HEK293 (cell line): ENCODE measurements around the gene ZSCAN5B.

Experiments used
- CTCF ChIA-PET: fragments of 350-600 bp; formaldehyde crosslinking; extraction: SDS; loops from one replicate; lab custom pipeline; 2021; ENCODE audit warnings: antibody characterized with exemption; lab: Yijun Ruan, JAX
- POLR2A ChIA-PET: fragments of 300-600 bp; formaldehyde crosslinking; extraction: SDS; loops from one replicate; lab custom pipeline; 2020; ENCODE audit warnings: antibody characterized with exemption, inconsistent platforms; lab: Yijun Ruan, JAX
- H3K27ac ChIP-seq: fragments of 200-500 bp; sonication (Bioruptor generic); 2 replicates; pipeline ENCODE4 v1.5.1; 2014; ENCODE audit warnings: low read depth, low read length, control low read depth, inconsistent platforms; ENCODE audit errors: extremely low read depth
- H3K36me3 ChIP-seq, 2 experiments: fragments of 200-500 bp in 1 of 2; sonication (Bioruptor generic) in 1 of 2; 1 replicate in 1 of 2; 2 replicates in 1 of 2; pipeline ENCODE4 v1.5.1; 2014 to 2017; ENCODE audit warnings: inconsistent platforms in 2 of 2, low read length in 2 of 2; ENCODE audit not compliant: control insufficient read depth in 2 of 2, insufficient read depth in 1 of 2
- H3K4me1 ChIP-seq: fragments of 200-500 bp; sonication (Bioruptor generic); 2 replicates; pipeline ENCODE4 v1.5.1; 2014; ENCODE audit warnings: mild to moderate bottlenecking, low read length, inconsistent platforms; ENCODE audit not compliant: control insufficient read depth, insufficient read depth
- H3K4me3 ChIP-seq: 2 replicates; pipeline ENCODE4 v1.5.1; 2011; ENCODE audit warnings: low read depth, mild to moderate bottlenecking, control low read depth, low read length, moderate library complexity
- H3K9me3 ChIP-seq: fragments of 200-500 bp; sonication (Bioruptor generic); 2 replicates; pipeline ENCODE4 v1.5.1; 2014; ENCODE audit warnings: low read depth, low read length, inconsistent platforms; ENCODE audit not compliant: control insufficient read depth, insufficient read depth
- BCL11B ChIP-seq: fragments of 450-650 bp; formaldehyde crosslinking; IDR thresholded peaks from 2 replicates; pipeline ENCODE4 v1.5.1; 2016; ENCODE audit warnings: low read depth, missing biosample characterization, missing genetic modification characterization
- HOXA7 ChIP-seq: sonication (generic); formaldehyde crosslinking; IDR thresholded peaks from 2 replicates; pipeline ENCODE4 v1.8.1; 2022; ENCODE audit warnings: missing genetic modification reagents, borderline replicate concordance
- KLF16 ChIP-seq: fragments of 450-650 bp; formaldehyde crosslinking; IDR thresholded peaks from 2 replicates; pipeline ENCODE4 v1.5.1; 2017; ENCODE audit warnings: missing biosample characterization, missing genetic modification characterization
- SCRT2 ChIP-seq: fragments of 450-650 bp; formaldehyde crosslinking; IDR thresholded peaks from 2 replicates; pipeline ENCODE4 v1.5.1; 2016; ENCODE audit warnings: missing biosample characterization, missing genetic modification characterization
- SETDB1 ChIP-seq: IDR thresholded peaks from one replicate; pipeline ENCODE4 v1.6.1; 2017; ENCODE audit warnings: mild to moderate bottlenecking, low read length, moderate library complexity, mixed read lengths; ENCODE audit not compliant: insufficient read length
- ZBTB17 ChIP-seq: fragments of 450-650 bp; formaldehyde crosslinking; IDR thresholded peaks from 2 replicates; pipeline ENCODE4 v1.5.1; 2016; ENCODE audit warnings: missing biosample characterization, missing genetic modification characterization
- ZFP3 ChIP-seq: fragments of 450-650 bp; formaldehyde crosslinking; IDR thresholded peaks from 2 replicates; pipeline ENCODE4 v1.5.1; 2016; ENCODE audit warnings: low read depth, missing biosample characterization, missing genetic modification characterization
- ZNF132 ChIP-seq: fragments of 450-650 bp; formaldehyde crosslinking; IDR thresholded peaks from 2 replicates; pipeline ENCODE4 v1.5.1; 2017; ENCODE audit warnings: missing biosample characterization, missing genetic modification characterization, borderline replicate concordance
- ZNF138 ChIP-seq: fragments of 450-650 bp; formaldehyde crosslinking; IDR thresholded peaks from 2 replicates; pipeline ENCODE4 v1.5.1; 2016; ENCODE audit warnings: missing biosample characterization, missing genetic modification characterization, borderline replicate concordance
- ZNF184 ChIP-seq: fragments of 450-650 bp; IDR thresholded peaks from 2 replicates; pipeline ENCODE4 v1.5.1; 2018; ENCODE audit warnings: missing biosample characterization, mild to moderate bottlenecking, missing genetic modification characterization
- ZNF214 ChIP-seq: fragments of 450-650 bp; formaldehyde crosslinking; IDR thresholded peaks from 2 replicates; pipeline ENCODE4 v1.5.1; 2017; ENCODE audit warnings: missing biosample characterization, mild to moderate bottlenecking, missing genetic modification characterization, borderline replicate concordance
- ZNF221 ChIP-seq: fragments of 450-650 bp; formaldehyde crosslinking; IDR thresholded peaks from 2 replicates; pipeline ENCODE4 v1.5.1; 2017; ENCODE audit warnings: missing biosample characterization, missing genetic modification characterization, borderline replicate concordance
- ZNF366 ChIP-seq: fragments of 450-650 bp; formaldehyde crosslinking; conservative IDR thresholded peaks from 2 replicates; pipeline ENCODE4 v1.5.1; 2016; ENCODE audit warnings: missing biosample characterization, missing genetic modification characterization
- ZNF501 ChIP-seq: fragments of 450-650 bp; formaldehyde crosslinking; IDR thresholded peaks from 2 replicates; pipeline ENCODE4 v1.5.1; 2016; ENCODE audit warnings: missing biosample characterization, missing genetic modification characterization
- ZNF530 ChIP-seq: fragments of 450-650 bp; formaldehyde crosslinking; IDR thresholded peaks from 2 replicates; pipeline ENCODE4 v1.5.1; 2016; ENCODE audit warnings: low read depth, missing biosample characterization, missing genetic modification characterization
- ZNF626 ChIP-seq: fragments of 450-650 bp; sonication (Bioruptor Pico); formaldehyde crosslinking; IDR thresholded peaks from 2 replicates; pipeline ENCODE4 v1.5.1; 2018; ENCODE audit warnings: missing biosample characterization, missing genetic modification characterization, inconsistent platforms
- ZNF776 ChIP-seq: fragments of 450-650 bp; formaldehyde crosslinking; IDR thresholded peaks from 2 replicates; pipeline ENCODE4 v1.5.0; 2017; ENCODE audit warnings: missing biosample characterization, missing genetic modification characterization, borderline replicate concordance
- TF ChIP-seq, protein P1 (sequence below): fragments of 450-650 bp; formaldehyde crosslinking; IDR thresholded peaks from 2 replicates; pipeline ENCODE4 v1.5.1; 2017; ENCODE audit warnings: missing biosample characterization, missing genetic modification characterization
- TF ChIP-seq, protein P2 (sequence below): fragments of 450-650 bp; formaldehyde crosslinking; IDR thresholded peaks from 2 replicates; pipeline ENCODE4 v1.5.1; 2016; ENCODE audit warnings: missing biosample characterization, missing genetic modification characterization
- TF ChIP-seq, protein P3 (sequence below): fragments of 450-650 bp; formaldehyde crosslinking; IDR thresholded peaks from 2 replicates; pipeline ENCODE4 v1.5.1; 2017; ENCODE audit warnings: missing biosample characterization, missing genetic modification characterization
- TF ChIP-seq, protein P4 (sequence below): IDR thresholded peaks from 2 replicates; pipeline ENCODE4 v1.6.1; 2011; ENCODE audit warnings: mild to moderate bottlenecking, low read depth, low read length, borderline replicate concordance

Gene ZSCAN5B

DNA sequence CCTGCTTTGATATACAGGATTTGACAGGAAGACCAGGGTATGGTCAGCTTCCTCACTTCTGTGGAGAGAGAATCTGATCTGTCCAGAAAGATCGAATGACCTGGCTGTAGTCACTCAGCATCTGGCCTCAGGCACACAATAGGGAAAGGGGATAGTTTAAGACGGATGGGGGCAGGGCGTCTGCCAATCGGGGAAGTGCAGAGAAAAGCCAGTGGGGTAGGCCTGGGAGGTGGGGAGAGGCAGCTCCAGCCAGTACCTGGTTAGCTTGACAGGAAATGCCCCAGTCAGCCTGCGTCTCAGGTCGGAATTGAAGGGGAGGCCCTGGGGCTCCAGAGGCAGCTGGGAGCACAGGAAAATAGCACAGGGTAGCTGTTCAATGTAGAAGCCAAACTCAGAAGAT lies 44.1 kb downstream of the ZSCAN5B start (continued):
- no peak for TF ChIP-seq ZNF366 (tag by site-specific recombination)
- TF ChIP-seq, protein P1, sequence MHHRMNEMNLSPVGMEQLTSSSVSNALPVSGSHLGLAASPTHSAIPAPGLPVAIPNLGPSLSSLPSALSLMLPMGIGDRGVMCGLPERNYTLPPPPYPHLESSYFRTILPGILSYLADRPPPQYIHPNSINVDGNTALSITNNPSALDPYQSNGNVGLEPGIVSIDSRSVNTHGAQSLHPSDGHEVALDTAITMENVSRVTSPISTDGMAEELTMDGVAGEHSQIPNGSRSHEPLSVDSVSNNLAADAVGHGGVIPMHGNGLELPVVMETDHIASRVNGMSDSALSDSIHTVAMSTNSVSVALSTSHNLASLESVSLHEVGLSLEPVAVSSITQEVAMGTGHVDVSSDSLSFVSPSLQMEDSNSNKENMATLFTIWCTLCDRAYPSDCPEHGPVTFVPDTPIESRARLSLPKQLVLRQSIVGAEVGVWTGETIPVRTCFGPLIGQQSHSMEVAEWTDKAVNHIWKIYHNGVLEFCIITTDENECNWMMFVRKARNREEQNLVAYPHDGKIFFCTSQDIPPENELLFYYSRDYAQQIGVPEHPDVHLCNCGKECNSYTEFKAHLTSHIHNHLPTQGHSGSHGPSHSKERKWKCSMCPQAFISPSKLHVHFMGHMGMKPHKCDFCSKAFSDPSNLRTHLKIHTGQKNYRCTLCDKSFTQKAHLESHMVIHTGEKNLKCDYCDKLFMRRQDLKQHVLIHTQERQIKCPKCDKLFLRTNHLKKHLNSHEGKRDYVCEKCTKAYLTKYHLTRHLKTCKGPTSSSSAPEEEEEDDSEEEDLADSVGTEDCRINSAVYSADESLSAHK (tag by site-specific recombination) = no peak
- no peak for TF ChIP-seq ZNF221 (tag by site-specific recombination)
- TF ChIP-seq, protein P2, sequence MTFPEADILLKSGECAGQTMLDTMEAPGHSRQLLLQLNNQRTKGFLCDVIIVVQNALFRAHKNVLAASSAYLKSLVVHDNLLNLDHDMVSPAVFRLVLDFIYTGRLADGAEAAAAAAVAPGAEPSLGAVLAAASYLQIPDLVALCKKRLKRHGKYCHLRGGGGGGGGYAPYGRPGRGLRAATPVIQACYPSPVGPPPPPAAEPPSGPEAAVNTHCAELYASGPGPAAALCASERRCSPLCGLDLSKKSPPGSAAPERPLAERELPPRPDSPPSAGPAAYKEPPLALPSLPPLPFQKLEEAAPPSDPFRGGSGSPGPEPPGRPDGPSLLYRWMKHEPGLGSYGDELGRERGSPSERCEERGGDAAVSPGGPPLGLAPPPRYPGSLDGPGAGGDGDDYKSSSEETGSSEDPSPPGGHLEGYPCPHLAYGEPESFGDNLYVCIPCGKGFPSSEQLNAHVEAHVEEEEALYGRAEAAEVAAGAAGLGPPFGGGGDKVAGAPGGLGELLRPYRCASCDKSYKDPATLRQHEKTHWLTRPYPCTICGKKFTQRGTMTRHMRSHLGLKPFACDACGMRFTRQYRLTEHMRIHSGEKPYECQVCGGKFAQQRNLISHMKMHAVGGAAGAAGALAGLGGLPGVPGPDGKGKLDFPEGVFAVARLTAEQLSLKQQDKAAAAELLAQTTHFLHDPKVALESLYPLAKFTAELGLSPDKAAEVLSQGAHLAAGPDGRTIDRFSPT = no peak
- TF ChIP-seq HOXA7 (CRISPR knock-in tag) = no peak
- TF ChIP-seq, protein P3, sequence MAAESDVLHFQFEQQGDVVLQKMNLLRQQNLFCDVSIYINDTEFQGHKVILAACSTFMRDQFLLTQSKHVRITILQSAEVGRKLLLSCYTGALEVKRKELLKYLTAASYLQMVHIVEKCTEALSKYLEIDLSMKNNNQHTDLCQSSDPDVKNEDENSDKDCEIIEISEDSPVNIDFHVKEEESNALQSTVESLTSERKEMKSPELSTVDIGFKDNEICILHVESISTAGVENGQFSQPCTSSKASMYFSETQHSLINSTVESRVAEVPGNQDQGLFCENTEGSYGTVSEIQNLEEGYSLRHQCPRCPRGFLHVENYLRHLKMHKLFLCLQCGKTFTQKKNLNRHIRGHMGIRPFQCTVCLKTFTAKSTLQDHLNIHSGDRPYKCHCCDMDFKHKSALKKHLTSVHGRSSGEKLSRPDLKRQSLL (tag by site-specific recombination) = no peak
- TF ChIP-seq, all 188 proteins: peak for 0

DNA sequence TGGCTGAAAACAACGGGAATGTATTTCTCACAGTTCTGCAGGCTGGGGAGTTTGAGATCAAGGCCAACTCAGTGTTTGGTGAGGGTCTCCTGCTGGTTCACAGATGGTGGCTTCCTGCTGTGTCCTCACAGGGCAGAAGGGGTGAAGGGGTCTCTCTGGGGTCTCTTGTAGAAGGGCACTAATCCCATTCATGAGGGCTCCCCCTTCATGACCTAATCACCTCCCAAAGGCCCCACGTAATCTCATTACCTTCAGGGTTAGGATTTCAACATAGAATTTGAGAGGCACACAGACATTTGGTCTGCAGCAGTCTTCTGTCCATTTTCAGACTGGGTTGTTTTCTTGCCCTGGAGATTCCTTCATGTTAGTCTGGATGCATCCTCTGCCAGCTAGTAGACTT lies 44.9 kb downstream of the ZSCAN5B start:
- TF ChIP-seq BCL11B (tag by site-specific recombination) = no peak
- no peak for TF ChIP-seq ZNF530
- TF ChIP-seq SETDB1 = no peak
- TF ChIP-seq ZNF184 (tag by site-specific recombination) = no peak
- TF ChIP-seq ZNF138 (tag by site-specific recombination) = no peak
- no peak for TF ChIP-seq ZNF626 (tag by site-specific recombination)
- no peak for TF ChIP-seq ZNF214 (tag by site-specific recombination)
- TF ChIP-seq, protein P4, sequence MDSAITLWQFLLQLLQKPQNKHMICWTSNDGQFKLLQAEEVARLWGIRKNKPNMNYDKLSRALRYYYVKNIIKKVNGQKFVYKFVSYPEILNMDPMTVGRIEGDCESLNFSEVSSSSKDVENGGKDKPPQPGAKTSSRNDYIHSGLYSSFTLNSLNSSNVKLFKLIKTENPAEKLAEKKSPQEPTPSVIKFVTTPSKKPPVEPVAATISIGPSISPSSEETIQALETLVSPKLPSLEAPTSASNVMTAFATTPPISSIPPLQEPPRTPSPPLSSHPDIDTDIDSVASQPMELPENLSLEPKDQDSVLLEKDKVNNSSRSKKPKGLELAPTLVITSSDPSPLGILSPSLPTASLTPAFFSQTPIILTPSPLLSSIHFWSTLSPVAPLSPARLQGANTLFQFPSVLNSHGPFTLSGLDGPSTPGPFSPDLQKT = no peak
- no peak for TF ChIP-seq ZFP3
- TF ChIP-seq ZBTB17 (tag by site-specific recombination) = no peak
- TF ChIP-seq ZNF132 (tag by site-specific recombination) = no peak
- no peak for TF ChIP-seq ZNF776
- TF ChIP-seq HOXA7 (CRISPR knock-in tag) = no peak
- no peak for TF ChIP-seq ZNF501 (tag by site-specific recombination)
- no peak for TF ChIP-seq KLF16 (tag by site-specific recombination)
- TF ChIP-seq SCRT2 (tag by site-specific recombination) = no peak
- TF ChIP-seq, all 188 proteins: peak for 0
- Histone ChIP-seq H3K36me3 (peaks cover 12 to 67% of the 10 kb centered on the region in 2 experiments; a peak in 2 of 3 replicates), H3K4me1 (no peaks in the 10 kb centered on the region), H3K9me3 (no peaks in the 10 kb centered on the region), H3K27ac (no peak overlapping the region), H3K4me3 (no peak overlapping the region)
- ChIA-PET CTCF (no interaction called here), POLR2A (no interaction called here)
